ENCODE results near the gene DCTN3.

DCTN3 gene

DNA sequence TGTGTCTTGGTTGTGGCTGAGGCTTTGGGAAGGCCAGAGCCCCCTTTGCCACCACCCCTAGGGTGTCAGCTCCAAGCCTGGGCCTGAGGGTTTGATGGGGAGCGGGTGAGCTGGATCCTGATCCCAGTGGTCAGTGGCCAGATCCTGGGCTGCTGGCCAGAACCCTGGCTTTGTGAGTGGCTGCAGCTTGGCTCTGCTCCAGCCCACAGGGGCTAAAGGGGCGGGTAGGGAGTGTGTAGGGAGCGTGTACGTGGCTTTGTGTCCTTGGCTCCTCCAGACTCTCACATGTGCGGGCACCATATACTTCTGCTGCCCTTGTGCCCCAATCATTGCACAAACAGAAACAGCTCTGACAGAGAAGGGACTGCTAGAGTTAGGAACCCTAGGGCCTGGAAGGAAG is 30.5 kb upstream of the DCTN3 start:
- Histone ChIP-seq H3K4me1 (peaks cover 48% of the 10 kb centered on the region), H3K9me3 (no peaks in the 10 kb centered on the region), H3K4me3 (ENCODE audit: low read depth, low read length) (no peak overlapping the region), H3K27me3 (no peaks in the 10 kb centered on the region), H3K36me3 (peaks cover 14% of the 10 kb centered on the region)
- no peak for DNase-seq
- TF ChIP-seq, protein P1, sequence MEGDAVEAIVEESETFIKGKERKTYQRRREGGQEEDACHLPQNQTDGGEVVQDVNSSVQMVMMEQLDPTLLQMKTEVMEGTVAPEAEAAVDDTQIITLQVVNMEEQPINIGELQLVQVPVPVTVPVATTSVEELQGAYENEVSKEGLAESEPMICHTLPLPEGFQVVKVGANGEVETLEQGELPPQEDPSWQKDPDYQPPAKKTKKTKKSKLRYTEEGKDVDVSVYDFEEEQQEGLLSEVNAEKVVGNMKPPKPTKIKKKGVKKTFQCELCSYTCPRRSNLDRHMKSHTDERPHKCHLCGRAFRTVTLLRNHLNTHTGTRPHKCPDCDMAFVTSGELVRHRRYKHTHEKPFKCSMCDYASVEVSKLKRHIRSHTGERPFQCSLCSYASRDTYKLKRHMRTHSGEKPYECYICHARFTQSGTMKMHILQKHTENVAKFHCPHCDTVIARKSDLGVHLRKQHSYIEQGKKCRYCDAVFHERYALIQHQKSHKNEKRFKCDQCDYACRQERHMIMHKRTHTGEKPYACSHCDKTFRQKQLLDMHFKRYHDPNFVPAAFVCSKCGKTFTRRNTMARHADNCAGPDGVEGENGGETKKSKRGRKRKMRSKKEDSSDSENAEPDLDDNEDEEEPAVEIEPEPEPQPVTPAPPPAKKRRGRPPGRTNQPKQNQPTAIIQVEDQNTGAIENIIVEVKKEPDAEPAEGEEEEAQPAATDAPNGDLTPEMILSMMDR (IDR thresholded peaks at IDR 0.05; ENCODE audit: low read depth, low read length) = no peak

DNA sequence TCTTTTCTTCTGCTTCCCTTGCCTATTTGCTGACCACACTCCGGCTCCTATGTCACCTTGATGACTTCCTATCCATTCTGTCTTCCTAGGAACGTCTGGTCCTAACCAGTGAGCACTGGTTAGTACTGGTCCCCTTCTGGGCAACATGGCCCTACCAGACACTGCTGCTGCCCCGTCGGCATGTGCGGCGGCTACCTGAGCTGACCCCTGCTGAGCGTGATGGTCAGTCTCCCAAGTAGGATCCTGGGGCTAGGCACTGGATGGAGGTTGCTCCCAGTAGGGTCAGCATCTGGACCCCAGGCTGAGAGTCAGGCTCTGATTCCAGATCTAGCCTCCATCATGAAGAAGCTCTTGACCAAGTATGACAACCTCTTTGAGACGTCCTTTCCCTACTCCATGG is 28.4 kb upstream of the DCTN3 start:
- Histone ChIP-seq H3K27me3 (no peaks in the 10 kb centered on the region), H3K4me3 (ENCODE audit: low read depth, low read length) (no peak overlapping the region), H3K36me3 (peaks cover 14% of the 10 kb centered on the region), H3K9me3 (no peaks in the 10 kb centered on the region), H3K4me1 (peaks cover 32% of the 10 kb centered on the region)
- TF ChIP-seq, protein P1 (IDR thresholded peaks at IDR 0.05; ENCODE audit: low read depth, low read length) = no peak
- DNase-seq = no peak

GRCh38 chr9:34647651-34648050 is 27.4 kb upstream of the DCTN3 start:
- TF ChIP-seq, protein P1 (IDR thresholded peaks at IDR 0.05; ENCODE audit: low read depth, low read length) = no peak
- H3K36me3 ChIP-seq = peaks cover 14% of the 10 kb centered on the region
- H3K4me3 ChIP-seq (ENCODE audit: low read depth, low read length) = peak overlapping the region; percentile 93
- DNase-seq = no peak
- peaks cover 22% of the 10 kb centered on the region for H3K4me1 ChIP-seq
- H3K9me3 ChIP-seq = no peaks in the 10 kb centered on the region
- H3K27me3 ChIP-seq = no peaks in the 10 kb centered on the region

- H3K4me1 ChIP-seq = peaks cover 18% of the 10 kb centered on the region
- DNase-seq = no peak
- TF ChIP-seq, protein P1 (IDR thresholded peaks at IDR 0.05; ENCODE audit: low read depth, low read length) = no peak
Measured at GRCh38 chr9:34647084-34647403, 26.7 kb upstream of the DCTN3 start.

GRCh38 chr9:34646211-34647083 is 26.2 kb upstream of the DCTN3 start, which contains the start of gene GALT:
Gene GALT (plus strand): TSS chr9:34646675. CDS start chr9:34646705, 30 bp downstream.
- H3K4me1 ChIP-seq = peaks cover 12% of the 10 kb centered on the region
- peak; percentile 98 for DNase-seq
- no peaks in the 10 kb centered on the region for H3K27me3 ChIP-seq
- TF ChIP-seq, protein P1 (IDR thresholded peaks at IDR 0.05; ENCODE audit: low read depth, low read length) = peak; percentile 59
- H3K36me3 ChIP-seq = peaks cover 14% of the 10 kb centered on the region
- H3K4me3 ChIP-seq (ENCODE audit: low read depth, low read length) = peak within 1 kb of the TSS; percentile 93
- H3K9me3 ChIP-seq = no peaks in the 10 kb centered on the region

More at GRCh38 chr9:34647084-34647403, 26.7 kb upstream of the DCTN3 start:
- Histone ChIP-seq H3K27me3 (no peaks in the 10 kb centered on the region), H3K4me3 (ENCODE audit: low read depth, low read length) (peak overlapping the region; percentile 93), H3K36me3 (peaks cover 14% of the 10 kb centered on the region), H3K9me3 (no peaks in the 10 kb centered on the region)

DNA sequence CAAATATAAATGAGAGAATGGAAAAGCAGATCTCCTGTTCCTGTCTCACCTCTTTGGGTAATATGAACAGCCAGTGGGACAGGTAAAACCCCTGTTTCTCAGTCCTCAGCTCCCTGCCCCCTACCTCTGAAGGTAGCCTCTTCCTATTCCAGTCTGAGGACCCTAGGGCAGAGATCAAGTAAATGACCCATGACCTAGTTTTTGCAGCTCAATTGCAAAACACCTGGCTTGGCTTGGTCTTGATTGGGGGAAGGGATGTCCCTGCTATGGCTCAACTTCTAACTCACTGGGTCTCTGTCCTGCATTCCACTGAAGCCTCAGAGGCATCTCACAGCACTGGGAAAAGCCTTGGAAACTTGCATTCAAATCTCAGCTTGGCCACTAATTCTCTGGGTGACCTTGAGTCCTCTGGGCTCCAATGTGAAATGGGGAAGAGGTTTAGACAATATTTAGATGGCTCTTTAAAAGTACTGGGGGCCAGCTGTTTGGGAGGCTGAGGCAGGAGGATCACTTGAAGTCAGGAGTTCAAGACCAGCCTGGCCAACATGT is 24.5 kb upstream of the DCTN3 start:
- TF ChIP-seq, protein P1 (IDR thresholded peaks at IDR 0.05; ENCODE audit: low read depth, low read length) = no peak
- Histone ChIP-seq H3K4me3 (ENCODE audit: low read depth, low read length) (no peak overlapping the region), H3K9me3 (no peaks in the 10 kb centered on the region), H3K36me3 (peaks cover 14% of the 10 kb centered on the region), H3K4me1 (peaks cover 3% of the 10 kb centered on the region), H3K27me3 (no peaks in the 10 kb centered on the region)
- no peak for DNase-seq
